ENCODE measurements around the gene LRIG2. TPM values are rescaled to one million over a fixed set of nuclear protein-coding genes. Genes with fewer than 3 reads are reported as not detected.
"Not testable (repeated sequence)": the region's sequence is repeated elsewhere in the genome, so short reads cannot be mapped to it uniquely, and the experiment has no call there.

Gene LRIG2
- total and polyA plus RNA-seq, 4 donors: 2.9 to 33.6 (median 8.3) TPM

- 84 to 86% methylated on average over 7 of the region's 7 CpGs for WGBS, 2 donors
- no peak for TF ChIP-seq CTCF (IDR thresholded peaks at IDR 0.05; ENCODE audit: control extremely low read depth, extremely low read depth)
- Histone ChIP-seq H3K27me3 (ENCODE audit: control insufficient read depth in 3 of 3, insufficient read depth in 3 of 3, low read length in 2 of 3) (no peaks in the 10 kb centered on the region), H3K36me3 (ENCODE audit: control insufficient read depth in 4 of 4, insufficient read depth in 4 of 4, low read length in 4 of 4) (no peaks in the 10 kb centered on the region), H3K9ac (ENCODE audit: insufficient read depth in 1 of 2, low read length in 2 of 2) (no peak overlapping the region), H3K4me1 (ENCODE audit: control insufficient read depth in 5 of 5, insufficient read depth in 5 of 5, low read length in 5 of 5) (peaks cover 0 to 8% (median 0%) of the 10 kb centered on the region in 5 donors), H3K27ac (ENCODE audit: low read depth in 1 of 2, low read length in 1 of 2) (no peak overlapping the region), H3K4me3 (no peak overlapping the region), H3K9me3 (ENCODE audit: control insufficient read depth in 4 of 4, insufficient read depth in 3 of 4, low read length in 3 of 4) (no peaks in the 10 kb centered on the region)
- ATAC-seq (ENCODE audit: insufficient read depth, low FRiP score): no peak
- no peak for DNase-seq
These were observed 73.5 kb downstream of the LRIG2 start for GRCh38 chr1:113146242-113147072.

DNA sequence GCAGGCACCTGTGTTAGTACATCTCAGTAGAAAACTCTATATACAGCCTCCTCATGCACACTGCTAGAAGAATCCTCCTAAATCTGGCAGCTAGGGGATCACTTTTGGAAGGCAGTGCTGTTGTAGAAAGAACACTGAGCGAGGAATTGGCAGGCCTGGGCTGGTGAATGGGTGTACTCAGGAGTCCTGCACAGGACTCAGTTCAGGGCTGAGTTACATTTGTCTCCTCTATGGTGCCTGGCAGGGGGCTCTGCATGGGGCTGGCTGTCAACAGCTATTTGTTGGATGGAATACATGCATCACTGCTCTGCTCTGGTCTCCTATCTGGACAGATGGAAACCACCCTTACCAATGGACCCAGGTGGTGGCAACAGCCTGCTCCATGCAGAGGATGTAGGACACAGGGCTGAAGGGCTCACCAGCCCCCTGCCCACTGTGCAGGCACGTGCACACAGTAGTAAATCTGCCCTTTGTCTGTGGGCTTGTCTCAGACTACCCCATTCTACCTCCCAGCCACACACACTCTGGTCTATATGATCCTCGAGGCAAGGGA lies 74.2 kb downstream of the LRIG2 start:
- Histone ChIP-seq H3K27ac (ENCODE audit: low read depth in 1 of 2, low read length in 1 of 2) (no peak overlapping the region), H3K36me3 (ENCODE audit: control insufficient read depth in 4 of 4, insufficient read depth in 4 of 4, low read length in 4 of 4) (no peaks in the 10 kb centered on the region), H3K4me3 (no peak overlapping the region), H3K9ac (ENCODE audit: insufficient read depth in 1 of 2, low read length in 2 of 2) (no peak overlapping the region), H3K27me3 (ENCODE audit: control insufficient read depth in 3 of 3, insufficient read depth in 3 of 3, low read length in 2 of 3) (no peaks in the 10 kb centered on the region), H3K9me3 (ENCODE audit: control insufficient read depth in 4 of 4, insufficient read depth in 3 of 4, low read length in 3 of 4) (no peaks in the 10 kb centered on the region), H3K4me1 (ENCODE audit: control insufficient read depth in 5 of 5, insufficient read depth in 5 of 5, low read length in 5 of 5) (peaks cover 0 to 8% (median 0%) of the 10 kb centered on the region in 5 donors)
- no peak for TF ChIP-seq CTCF (IDR thresholded peaks at IDR 0.05; ENCODE audit: control extremely low read depth, extremely low read depth)
- no peak for DNase-seq
- no peak for ATAC-seq (ENCODE audit: insufficient read depth, low FRiP score)
- 64 to 65% methylated on average over 3 of the region's 3 CpGs for WGBS, 2 donors

DNA sequence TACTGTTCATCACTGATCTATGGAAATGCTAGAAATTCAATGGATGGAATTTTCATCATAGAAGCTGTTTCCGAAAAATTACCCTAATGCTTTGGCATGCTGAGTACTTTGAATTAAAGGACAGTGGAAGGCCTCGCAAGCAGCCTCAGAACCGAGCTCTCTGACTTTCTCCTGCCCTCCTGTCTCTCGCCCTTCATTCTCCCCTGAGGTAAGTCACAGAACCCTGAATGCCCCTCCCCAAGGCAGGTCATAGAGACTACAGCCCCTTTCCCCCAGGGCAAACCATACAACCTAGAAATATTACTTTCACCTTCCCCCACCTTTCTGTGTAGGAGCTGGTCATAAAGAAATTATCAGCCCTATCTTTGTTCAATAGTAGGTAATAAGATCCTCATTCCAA lies 74.8 kb downstream of the LRIG2 start:
- Histone ChIP-seq H3K9me3 (ENCODE audit: control insufficient read depth in 4 of 4, insufficient read depth in 3 of 4, low read length in 3 of 4) (no peaks in the 10 kb centered on the region), H3K27me3 (ENCODE audit: control insufficient read depth in 3 of 3, insufficient read depth in 3 of 3, low read length in 2 of 3) (no peaks in the 10 kb centered on the region), H3K36me3 (ENCODE audit: control insufficient read depth in 4 of 4, insufficient read depth in 4 of 4, low read length in 4 of 4) (no peaks in the 10 kb centered on the region), H3K9ac (ENCODE audit: insufficient read depth in 1 of 2, low read length in 2 of 2) (no peak overlapping the region), H3K4me1 (ENCODE audit: control insufficient read depth in 5 of 5, insufficient read depth in 5 of 5, low read length in 5 of 5) (peaks cover 0 to 5% (median 0%) of the 10 kb centered on the region in 5 donors), H3K27ac (ENCODE audit: low read depth in 1 of 2, low read length in 1 of 2) (no peak overlapping the region), H3K4me3 (no peak overlapping the region)
- DNase-seq (no peak), ATAC-seq (ENCODE audit: insufficient read depth, low FRiP score) (no peak)
- WGBS, 2 donors: 72 to 73% methylated on average over 4 of the region's 4 CpGs
- no peak for TF ChIP-seq CTCF (IDR thresholded peaks at IDR 0.05; ENCODE audit: control extremely low read depth, extremely low read depth)

- H3K4me1 ChIP-seq (ENCODE audit: control insufficient read depth in 5 of 5, insufficient read depth in 5 of 5, low read length in 5 of 5); ATAC-seq (ENCODE audit: insufficient read depth, low FRiP score); H3K9ac ChIP-seq (ENCODE audit: insufficient read depth in 1 of 2, low read length in 2 of 2); H3K27ac ChIP-seq (ENCODE audit: low read depth in 1 of 2, low read length in 1 of 2); H3K9me3 ChIP-seq (ENCODE audit: control insufficient read depth in 4 of 4, insufficient read depth in 3 of 4, low read length in 3 of 4); H3K36me3 ChIP-seq (ENCODE audit: control insufficient read depth in 4 of 4, insufficient read depth in 4 of 4, low read length in 4 of 4); DNase-seq; H3K27me3 ChIP-seq (ENCODE audit: control insufficient read depth in 3 of 3, insufficient read depth in 3 of 3, low read length in 2 of 3); H3K4me3 ChIP-seq: not testable (repeated sequence)
- 92 to 97% methylated on average over 4 of the region's 4 CpGs for WGBS, 2 donors
These were observed 77.5 kb downstream of the LRIG2 start for GRCh38 chr1:113150494-113150893.
